GM20000 (cell line): ENCODE data around the gene DOCK11.
"Not testable (repeated sequence)": the region's sequence is repeated elsewhere in the genome, so short reads cannot be mapped to it uniquely, and the experiment has no call there.

ENCODE experiments used
- DNase-seq: peaks from one replicate; pipeline ENCODE4 v3.0.0; 2012; ENCODE audit warnings: low spot score
- TF ChIP-seq, protein P1 (sequence below): IDR thresholded peaks from 2 replicates; pipeline ENCODE4 v1.5.1; 2012; ENCODE audit warnings: mild to moderate bottlenecking, control low read depth; ENCODE audit errors: extremely low read depth, missing control alignments

Gene DOCK11

DNA sequence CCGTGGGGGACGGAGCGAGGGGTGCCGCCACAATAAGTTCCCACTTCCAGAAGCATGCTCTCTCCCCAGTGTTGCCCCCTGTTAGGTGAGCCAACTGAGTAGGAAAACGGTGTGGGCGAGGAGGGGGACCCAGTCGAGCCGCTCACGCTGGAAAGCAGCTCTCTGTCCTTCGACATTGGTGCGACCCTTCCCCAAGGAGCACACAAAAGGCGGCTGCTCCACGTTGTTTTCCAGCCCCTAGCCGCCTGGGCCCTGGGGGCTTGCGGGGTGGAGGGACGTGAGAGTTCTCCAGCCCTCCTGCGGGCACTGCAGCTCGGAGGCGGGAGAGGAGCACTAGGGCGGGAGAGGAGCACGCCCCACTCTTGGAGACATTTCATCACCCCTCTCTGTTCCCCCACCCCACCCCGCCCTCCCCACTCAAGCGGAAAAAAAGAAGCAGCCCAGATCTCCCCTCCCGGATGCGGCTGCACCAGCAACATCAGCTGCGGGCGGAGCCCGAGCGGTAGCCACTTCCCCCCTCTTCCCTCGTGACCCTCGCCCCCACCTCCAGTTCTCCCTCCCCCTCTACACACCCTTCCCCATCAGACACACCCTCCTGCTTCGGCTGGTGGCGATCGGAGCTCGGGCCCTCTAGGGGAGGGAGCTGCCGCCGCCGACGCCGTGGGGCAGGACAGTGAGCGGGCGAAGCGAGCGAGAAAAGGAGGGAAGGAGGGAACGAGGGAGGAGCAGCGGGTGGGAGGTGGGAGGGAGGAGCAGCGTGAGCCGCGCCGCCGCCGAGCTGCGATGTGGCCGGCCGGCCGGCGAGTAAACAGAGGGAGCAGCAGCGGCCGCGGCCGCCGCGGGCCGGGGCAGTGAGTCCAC lies at the start of gene DOCK11:
TSS of gene DOCK11 (plus strand) at position 755 of the 861 bp plus-strand sequence. CDS start 157 bp downstream, outside the sequence.
- TF ChIP-seq, protein P1, sequence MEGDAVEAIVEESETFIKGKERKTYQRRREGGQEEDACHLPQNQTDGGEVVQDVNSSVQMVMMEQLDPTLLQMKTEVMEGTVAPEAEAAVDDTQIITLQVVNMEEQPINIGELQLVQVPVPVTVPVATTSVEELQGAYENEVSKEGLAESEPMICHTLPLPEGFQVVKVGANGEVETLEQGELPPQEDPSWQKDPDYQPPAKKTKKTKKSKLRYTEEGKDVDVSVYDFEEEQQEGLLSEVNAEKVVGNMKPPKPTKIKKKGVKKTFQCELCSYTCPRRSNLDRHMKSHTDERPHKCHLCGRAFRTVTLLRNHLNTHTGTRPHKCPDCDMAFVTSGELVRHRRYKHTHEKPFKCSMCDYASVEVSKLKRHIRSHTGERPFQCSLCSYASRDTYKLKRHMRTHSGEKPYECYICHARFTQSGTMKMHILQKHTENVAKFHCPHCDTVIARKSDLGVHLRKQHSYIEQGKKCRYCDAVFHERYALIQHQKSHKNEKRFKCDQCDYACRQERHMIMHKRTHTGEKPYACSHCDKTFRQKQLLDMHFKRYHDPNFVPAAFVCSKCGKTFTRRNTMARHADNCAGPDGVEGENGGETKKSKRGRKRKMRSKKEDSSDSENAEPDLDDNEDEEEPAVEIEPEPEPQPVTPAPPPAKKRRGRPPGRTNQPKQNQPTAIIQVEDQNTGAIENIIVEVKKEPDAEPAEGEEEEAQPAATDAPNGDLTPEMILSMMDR, result no peak
- peak; percentile 83 for DNase-seq

DNA sequence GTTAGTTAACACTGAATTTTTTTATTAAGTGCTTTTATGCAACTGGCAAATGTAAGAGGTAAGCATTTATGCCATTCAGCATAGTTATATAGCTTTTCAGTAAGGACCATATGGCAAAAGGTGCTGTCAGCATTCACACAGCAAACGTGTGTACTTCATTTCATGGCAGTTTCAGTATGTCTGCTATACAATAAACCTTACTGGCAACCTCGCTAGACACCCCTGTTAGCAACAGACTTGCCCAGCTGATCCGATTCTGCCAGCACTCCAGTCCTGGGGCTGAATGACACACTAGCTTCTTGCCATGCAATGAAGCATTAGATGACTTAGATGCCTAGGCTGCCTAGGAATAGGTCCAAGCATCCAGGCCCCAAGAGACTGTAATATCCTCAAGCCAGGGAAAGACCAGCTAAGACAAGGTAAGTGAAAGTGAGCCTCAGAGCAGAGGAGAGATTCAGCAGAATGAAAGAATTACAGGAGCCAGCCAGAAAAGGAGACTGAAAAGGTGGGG lies 47.3 kb upstream of the DOCK11 start:
- no peak for DNase-seq
- TF ChIP-seq, protein P1, result no peak

DNA sequence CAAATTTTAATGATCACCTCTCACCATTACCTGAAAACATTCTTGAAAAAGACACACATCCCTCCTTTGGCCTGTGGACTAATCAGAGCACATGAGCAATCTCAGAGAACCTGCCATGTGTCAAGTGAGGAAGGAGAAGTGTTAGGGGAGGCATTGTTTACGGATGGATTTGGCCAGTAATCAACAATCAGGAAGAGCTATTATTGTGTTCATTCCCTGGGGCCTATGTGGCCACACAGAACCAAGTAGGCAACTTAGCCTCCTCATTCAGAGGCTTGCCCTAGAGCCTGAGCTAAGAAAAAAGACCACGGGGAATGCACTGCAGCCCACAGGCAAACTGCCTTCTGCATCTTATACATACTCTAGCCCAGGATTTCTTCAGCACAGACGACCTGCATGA lies 40.6 kb upstream of the DOCK11 start:
- TF ChIP-seq, protein P1, result no peak
- DNase-seq, result no peak

DNA sequence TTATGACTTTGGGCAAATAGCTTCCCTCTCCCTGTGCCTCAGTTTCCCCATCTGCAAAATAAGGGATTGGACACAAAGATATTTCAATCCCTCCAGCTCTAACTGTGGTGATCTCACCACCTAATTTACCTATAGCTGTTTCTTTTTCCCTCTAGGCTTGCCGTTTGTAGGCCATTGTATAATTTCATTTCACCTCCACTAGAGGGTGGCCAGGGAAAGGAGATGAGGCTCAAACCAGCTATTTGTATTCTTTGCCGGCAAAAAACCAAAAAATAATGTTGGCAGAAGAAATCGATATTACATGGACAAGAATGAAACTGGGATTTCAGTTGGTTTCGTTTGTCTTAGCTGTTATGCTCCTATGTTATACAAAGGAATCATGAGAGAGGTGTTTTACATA lies 36.1 kb upstream of the DOCK11 start:
- DNase-seq, result peak; percentile 27
- TF ChIP-seq, protein P1, result peak; percentile 17

DNA sequence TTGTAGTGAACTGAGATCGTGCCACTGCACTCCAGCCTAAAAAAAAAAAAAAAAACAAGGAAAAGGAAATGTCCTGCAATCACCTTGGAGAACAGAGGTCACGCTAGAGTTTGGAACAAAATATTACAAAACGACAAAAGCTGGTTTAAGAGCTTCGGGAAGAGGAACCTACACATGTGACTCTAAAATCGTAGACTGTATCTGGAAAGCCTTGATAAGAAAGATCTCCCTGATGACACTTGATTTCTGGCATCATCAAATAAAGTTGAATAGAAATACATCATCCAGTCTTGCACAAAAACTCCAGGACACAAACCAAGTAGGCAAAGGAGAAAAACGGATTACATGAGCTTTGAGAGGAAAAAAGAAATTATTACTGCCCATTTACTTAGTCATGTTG lies 31.1 kb upstream of the DOCK11 start:
- TF ChIP-seq, protein P1, result no peak
- no peak for DNase-seq

DNA sequence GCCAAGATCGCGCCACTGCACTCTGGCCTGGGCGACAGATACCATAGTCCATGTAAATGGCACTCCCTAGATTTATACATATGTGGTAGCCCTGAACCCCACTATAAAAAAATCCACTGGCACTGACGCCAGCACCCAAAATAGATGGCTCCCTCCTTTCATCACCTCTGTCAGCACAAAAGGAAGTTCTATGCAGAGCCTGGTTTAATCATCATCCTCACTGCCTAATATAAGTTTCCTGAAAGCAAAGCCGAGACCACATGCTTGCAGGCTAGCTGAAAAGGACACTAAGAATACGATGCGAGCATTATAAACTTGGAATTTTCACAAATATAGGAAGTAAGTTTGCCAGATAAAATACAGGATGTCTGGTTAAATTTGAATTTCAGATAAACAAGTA lies 27.5 kb upstream of the DOCK11 start:
- TF ChIP-seq, protein P1, result no peak
- DNase-seq, result no peak

DNA sequence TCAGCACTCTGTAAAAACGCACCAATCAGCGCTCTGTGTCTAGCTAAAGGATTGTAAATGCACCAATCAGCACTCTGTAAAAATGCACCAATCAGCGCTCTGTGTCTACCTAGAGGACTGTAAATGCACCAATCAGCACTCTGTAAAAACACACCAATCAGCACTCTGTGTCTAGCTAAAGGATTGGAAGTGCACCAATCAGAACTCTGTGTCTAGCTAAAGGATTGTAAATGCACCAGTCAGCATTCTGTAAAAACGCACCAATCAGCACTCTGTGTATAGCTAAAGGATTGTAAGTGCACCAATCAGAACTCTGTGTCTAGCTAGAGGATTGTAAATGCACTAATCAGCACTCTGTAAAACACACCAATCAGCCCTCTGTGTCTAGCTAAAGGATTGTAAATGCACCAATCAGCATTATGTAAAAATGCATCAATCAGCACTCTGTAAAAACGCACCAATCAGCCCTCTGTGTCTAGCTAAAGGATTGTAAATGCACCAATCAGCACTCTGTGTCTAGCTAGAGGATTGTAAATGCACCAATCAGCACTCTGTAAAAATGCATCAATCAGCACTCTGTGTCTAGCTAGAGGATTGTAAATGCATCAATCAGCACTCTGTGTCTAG lies 24.8 kb upstream of the DOCK11 start:
- DNase-seq, result not testable (repeated sequence)
